Measurements from ENCODE around the gene DDC.
A peak's percentile ranks its signal among the peaks of the same experiment; 100 is the strongest.

DDC gene

GRCh38 chr7:50595491-50596102 is 30.4 kb upstream of the DDC start:
- H3K27ac ChIP-seq = no peak overlapping the region
- TF ChIP-seq CTCF (conservative IDR thresholded peaks at IDR 0.05; ENCODE audit: low read depth) = peak; percentile 63
- peak; percentile 22 for DNase-seq (ENCODE audit: low spot score)
- ChIA-PET CTCF (interaction anchor here (0.6 kb wide), 4 partner anchors 23 to 773 kb away, joined by 3 to 5 read pairs (median 4); no protein-coding TSS in a partner anchor), POLR2A (ENCODE audit: low non-redundant PET) (no interaction called here)

GRCh38 chr7:50594734-50595485 is 29.7 kb upstream of the DDC start:
- ChIA-PET CTCF (interaction anchor here (0.5 kb wide), 1 partner anchor 108 kb away, joined by 3 read pairs; no protein-coding TSS in a partner anchor), POLR2A (ENCODE audit: low non-redundant PET) (no interaction called here)
- no peak for DNase-seq (ENCODE audit: low spot score)
- no peak for TF ChIP-seq CTCF (conservative IDR thresholded peaks at IDR 0.05; ENCODE audit: low read depth)
- H3K27ac ChIP-seq = no peak overlapping the region

GRCh38 chr7:50594136-50594535 is 28.9 kb upstream of the DDC start:
- CTCF ChIA-PET = no interaction called here

GRCh38 chr7:50592940-50593339 is 27.7 kb upstream of the DDC start:
- no peak for DNase-seq (ENCODE audit: low spot score)
- ChIA-PET POLR2A (ENCODE audit: low non-redundant PET) (no interaction called here), CTCF (no interaction called here)
- no peak for TF ChIP-seq CTCF (conservative IDR thresholded peaks at IDR 0.05; ENCODE audit: low read depth)
- H3K27ac ChIP-seq = no peak overlapping the region

More at GRCh38 chr7:50594136-50594535, 28.9 kb upstream of the DDC start:
- TF ChIP-seq CTCF (conservative IDR thresholded peaks at IDR 0.05; ENCODE audit: low read depth) = no peak
- no peak overlapping the region for H3K27ac ChIP-seq
- DNase-seq (ENCODE audit: low spot score) = no peak
- POLR2A ChIA-PET (ENCODE audit: low non-redundant PET) = no interaction called here

GRCh38 chr7:50591480-50592438 is 26.6 kb upstream of the DDC start:
- TF ChIP-seq CTCF (conservative IDR thresholded peaks at IDR 0.05; ENCODE audit: low read depth) = no peak
- H3K27ac ChIP-seq = no peak overlapping the region
- ChIA-PET POLR2A (ENCODE audit: low non-redundant PET) (no interaction called here), CTCF (interaction anchor here (1.4 kb wide), 1 partner anchor 41 kb away, joined by 4 read pairs; no protein-coding TSS in a partner anchor)
- DNase-seq (ENCODE audit: low spot score) = no peak

GRCh38 chr7:50591098-50591479 is 25.9 kb upstream of the DDC start:
- no peak overlapping the region for H3K27ac ChIP-seq
- CTCF ChIA-PET = interaction anchor here (1.4 kb wide), 1 partner anchor 42 kb away, joined by 4 read pairs; no protein-coding TSS in a partner anchor
- TF ChIP-seq CTCF (conservative IDR thresholded peaks at IDR 0.05; ENCODE audit: low read depth) = no peak
- POLR2A ChIA-PET (ENCODE audit: low non-redundant PET) = no interaction called here
- no peak for DNase-seq (ENCODE audit: low spot score)
